Vein endothelial cell (primary cell): Measurements from ENCODE around the gene LRRC4B. TPM values are rescaled to one million over a fixed set of nuclear protein-coding genes. Genes with fewer than 3 reads are reported as not detected.

Source experiments
- total RNA-seq: library from RNA; depleted of rRNA; stranded (reverse); fragments of >200 nt; gene quantifications from 2 replicates; pipeline ENCODE4 v1.2.3, GENCODE V29; 2012

The LRRC4B gene
- total RNA-seq: not detected in 2 replicates

GRCh38 chr19:50567882-50568727, at the start of gene LRRC4B:
Gene LRRC4B (minus strand): TSS chr19:50568435. CDS start chr19:50548838, 19,597 bp downstream.

GRCh38 chr19:50513746-50514345, 54.4 kb downstream of the LRRC4B start, which contains the start of gene ASPDH:
Gene ASPDH (minus strand): TSS chr19:50513913. CDS start chr19:50513823, 90 bp downstream.

GRCh38 chr19:50511069-50511822, 57.0 kb downstream of the LRRC4B start, which contains the start of gene JOSD2:
Gene JOSD2 (minus strand): TSS chr19:50511191. CDS start chr19:50510431, 760 bp downstream.

DNA sequence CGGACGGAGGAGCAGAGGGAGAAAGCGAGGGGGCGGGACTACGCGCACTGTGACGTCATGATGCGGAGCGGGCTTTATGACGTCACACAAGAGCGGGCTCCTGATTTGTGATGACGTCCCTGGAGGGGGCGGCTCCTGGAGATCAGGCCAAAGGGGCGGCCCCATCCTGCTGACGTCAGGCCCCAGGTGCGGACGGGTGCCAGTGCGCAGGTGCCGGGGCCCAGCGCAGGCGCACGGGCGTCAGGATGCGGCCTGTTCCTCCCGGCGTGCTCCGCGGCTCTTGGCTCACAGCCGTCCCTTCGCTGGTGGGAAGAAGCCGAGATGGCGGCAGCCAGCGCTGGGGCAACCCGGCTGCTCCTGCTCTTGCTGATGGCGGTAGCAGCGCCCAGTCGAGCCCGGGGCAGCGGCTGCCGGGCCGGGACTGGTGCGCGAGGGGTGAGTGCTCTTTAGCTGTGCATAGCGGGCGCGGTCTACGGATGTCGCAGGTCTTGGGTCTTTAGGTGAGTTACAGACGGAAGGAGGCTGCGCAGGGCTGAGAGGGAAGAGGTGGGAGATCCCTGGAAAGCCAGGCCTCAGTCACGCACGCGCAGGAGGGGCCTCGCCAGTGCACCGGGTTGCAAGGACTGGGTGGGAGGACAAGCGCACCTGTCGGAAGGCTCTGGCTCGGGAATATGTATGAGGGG, 91.9 kb downstream of the LRRC4B start, which contains the start of the genes EMC10 and GARIN5A:
TSS of gene EMC10 (plus strand) at position 284 of the 683 bp plus-strand sequence. CDS start at position 322, 38 bp downstream.
TSS of gene GARIN5A (minus strand) at position 625 of the 683 bp plus-strand sequence. CDS start at position 165, 460 bp downstream.

Other genes starting within 250 kb of the LRRC4B start
- 0.19 and 0.65 TPM in 2 replicates for gene KCNC3, start 239.1 kb downstream of the LRRC4B start, total RNA-seq
- gene NAPSA, start 202.8 kb downstream of the LRRC4B start, total RNA-seq: under 0.01 TPM in 2 replicates
- gene NR1H2, start 192.0 kb downstream of the LRRC4B start, total RNA-seq: 50.3 and 72.2 TPM in 2 replicates
- 35.4 and 44.7 TPM in 2 replicates for gene POLD1, start 184.1 kb downstream of the LRRC4B start, total RNA-seq
- gene SPIB, start 149.5 kb downstream of the LRRC4B start, total RNA-seq: not detected in 2 replicates
- not detected in 2 replicates for gene MYBPC2, start 135.5 kb downstream of the LRRC4B start, total RNA-seq
- gene EMC10, start 91.9 kb downstream of the LRRC4B start, total RNA-seq: 64.8 and 72.5 TPM in 2 replicates
- 0.19 TPM in 1 of 2 replicates, not detected in the other for gene GARIN5A, start 91.6 kb downstream of the LRRC4B start, total RNA-seq
- 13.3 and 20.3 TPM in 2 replicates for gene JOSD2, start 57.2 kb downstream of the LRRC4B start, total RNA-seq
- not detected in 2 replicates for gene ASPDH, start 54.5 kb downstream of the LRRC4B start, total RNA-seq
- not detected in 2 replicates for gene SYT3, start 71.4 kb upstream of the LRRC4B start, total RNA-seq
- gene C19orf81, start 81.0 kb upstream of the LRRC4B start, total RNA-seq: not detected in 2 replicates
- 0.57 and 0.98 TPM in 2 replicates for gene SHANK1, start 151.4 kb upstream of the LRRC4B start, total RNA-seq
- 3.9 and 4.7 TPM in 2 replicates for gene CLEC11A, start 154.9 kb upstream of the LRRC4B start, total RNA-seq
- gene GPR32, start 202.0 kb upstream of the LRRC4B start, total RNA-seq: not detected in 2 replicates
- gene ACP4, start 222.0 kb upstream of the LRRC4B start, total RNA-seq: not detected in 2 replicates